Endothelial cell of umbilical vein (primary cell): ENCODE results near the gene PRDM16. TPM values are rescaled to one million over a fixed set of nuclear protein-coding genes. Genes with fewer than 3 reads are reported as not detected.

Experiments used
- BruUV-seq: library from RNA; stranded (reverse); fragments of 400-500 nt; replicated peaks from 2 replicates; lab custom pipeline; 2021; lab: Mats Ljungman, UMichigan
- CTCF ChIA-PET: fragments of 300-600, 350-600 bp; sonication (Branson Sonifier 250); formaldehyde crosslinking; loops from one replicate; lab custom pipeline; 2021; ENCODE audit warnings: antibody characterized with exemption, inconsistent platforms; lab: Charles Lee
- POLR2A ChIA-PET: fragments of 300-600, 350-600 bp; sonication (Branson Sonifier 250); formaldehyde crosslinking; loops from one replicate; lab custom pipeline; 2021; ENCODE audit warnings: antibody characterized with exemption, inconsistent platforms; lab: Charles Lee
- DNase-seq: peaks from one replicate; pipeline ENCODE4 v3.0.0-alpha.2; 2011; ENCODE audit warnings: low read depth, low spot score
- FAIRE-seq: peaks from 2 replicates; lab custom pipeline; 2011; peaks lifted over from hg19 to GRCh38; lab: Jason Lieb, UNC
- H2AFZ ChIP-seq: 2 replicates; pipeline ENCODE4 v1.6.0; 2012; ENCODE audit warnings: low read depth, low read length, control low read depth, inconsistent platforms
- H3K27ac ChIP-seq: 2 replicates; pipeline ENCODE4 v1.5.1; 2011; ENCODE audit warnings: low read depth, mild to moderate bottlenecking, control low read depth, low read length, moderate library complexity; ENCODE audit not compliant: insufficient read depth
- H3K27me3 ChIP-seq, 2 experiments: 2 replicates each; pipeline versions ENCODE4 v1.6.0 to v1.6.1; 2011; ENCODE audit warnings: low read length in 2 of 2, mixed read lengths in 1 of 2; ENCODE audit not compliant: control insufficient read depth in 2 of 2, insufficient read depth in 2 of 2
- H3K36me3 ChIP-seq, 2 experiments: 2 replicates in 1 of 2; 3 replicates in 1 of 2; pipeline ENCODE4 v1.5.1; 2011; ENCODE audit warnings: low read length in 2 of 2, mild to moderate bottlenecking in 1 of 2, moderate library complexity in 1 of 2; ENCODE audit not compliant: control insufficient read depth in 2 of 2, insufficient read depth in 2 of 2; ENCODE audit errors: extremely low read depth in 1 of 2
- H3K4me1 ChIP-seq: 3 replicates; pipeline ENCODE4 v1.5.1; 2011; ENCODE audit warnings: mild to moderate bottlenecking, low read length; ENCODE audit not compliant: control insufficient read depth, insufficient read depth; ENCODE audit errors: extremely low read depth
- H3K4me2 ChIP-seq: 2 replicates; pipeline ENCODE4 v1.6.1; 2011; ENCODE audit warnings: low read length, control low read depth, mixed read lengths; ENCODE audit not compliant: insufficient read depth
- H3K4me3 ChIP-seq, 3 experiments: fragments of 200-600 bp in 1 of 3; sonication (generic), shearing (Covaris generic) in 1 of 3; replicated peaks in 1 of 3; 2 replicates each; pipeline ENCODE4 v1.5.1; 2011 to 2016; ENCODE audit warnings: control low read depth in 3 of 3, low read length in 3 of 3, mild to moderate bottlenecking in 2 of 3, inconsistent platforms in 1 of 3, low read depth in 1 of 3, moderate library complexity in 1 of 3; ENCODE audit not compliant: insufficient read depth in 1 of 3
- H3K79me2 ChIP-seq: 2 replicates; pipeline ENCODE4 v1.6.0; 2012; ENCODE audit warnings: low read length, inconsistent platforms; ENCODE audit not compliant: control insufficient read depth, insufficient read depth
- H3K9ac ChIP-seq: replicated peaks from 2 replicates; pipeline ENCODE3; 2011; ENCODE audit warnings: low read length, control low read depth; ENCODE audit not compliant: insufficient read depth; ENCODE audit errors: extremely low read depth
- H3K9me1 ChIP-seq: replicated peaks from 3 replicates; pipeline ENCODE4 v1.6.0; 2011; ENCODE audit warnings: mild to moderate bottlenecking, low read length; ENCODE audit not compliant: control insufficient read depth, insufficient read depth; ENCODE audit errors: extremely low read depth
- H3K9me3 ChIP-seq: replicated peaks from 2 replicates; pipeline ENCODE4 v1.5.1; 2012; ENCODE audit warnings: low read length, inconsistent platforms; ENCODE audit not compliant: control insufficient read depth, insufficient read depth
- H4K20me1 ChIP-seq: replicated peaks from 2 replicates; pipeline ENCODE3; 2011; ENCODE audit warnings: mild to moderate bottlenecking, low read length; ENCODE audit not compliant: control insufficient read depth, insufficient read depth; ENCODE audit errors: extremely low read depth
- CTCF ChIP-seq, 2 donors: IDR thresholded peaks; 1 replicate in 1 of 2; 2 replicates in 1 of 2; pipeline ENCODE4 v1.5.1; 2011; ENCODE audit warnings: low read length in 2 of 2, mild to moderate bottlenecking in 2 of 2, moderate library complexity in 2 of 2, control low read depth in 1 of 2, inconsistent platforms in 1 of 2, low read depth in 1 of 2; ENCODE audit not compliant: insufficient read depth in 1 of 2; ENCODE audit errors: extremely low read depth in 1 of 2
- EZH2 ChIP-seq: IDR thresholded peaks from 2 replicates; pipeline ENCODE4 v1.6.1; 2012; ENCODE audit warnings: borderline replicate concordance, low read depth, mild to moderate bottlenecking, moderate library complexity, low read length, inconsistent platforms; ENCODE audit not compliant: severe bottlenecking
- FOS ChIP-seq: IDR thresholded peaks from 2 replicates; pipeline ENCODE4 v1.6.1; 2011; ENCODE audit warnings: mild to moderate bottlenecking, low read length, moderate library complexity, borderline replicate concordance; ENCODE audit not compliant: insufficient read depth
- GATA2 ChIP-seq: IDR thresholded peaks from 2 replicates; pipeline ENCODE4 v1.7.0; 2011; ENCODE audit warnings: low read depth, mild to moderate bottlenecking, moderate library complexity, mixed read lengths, low read length; ENCODE audit not compliant: insufficient read length, insufficient read depth
- JUN ChIP-seq: IDR thresholded peaks from 2 replicates; pipeline ENCODE4 v1.6.1; 2011; ENCODE audit warnings: borderline replicate concordance, low read depth; ENCODE audit not compliant: insufficient read length, insufficient read depth
- MAX ChIP-seq: IDR thresholded peaks from 2 replicates; pipeline ENCODE4 v1.6.1; 2011; ENCODE audit not compliant: insufficient read depth, insufficient read length
- MYC ChIP-seq: IDR thresholded peaks from one replicate; pipeline ENCODE4 v1.6.1; 2011; ENCODE audit warnings: mild to moderate bottlenecking, low read depth, low read length
- POLR2A ChIP-seq: IDR thresholded peaks from 2 replicates; pipeline ENCODE4 v1.6.1; 2012; ENCODE audit warnings: low read depth, mild to moderate bottlenecking, control low read depth, low read length
- POLR2AphosphoS5 ChIP-seq: IDR thresholded peaks from 2 replicates; pipeline ENCODE4 v1.6.1; 2012; ENCODE audit warnings: low read depth, mild to moderate bottlenecking, control low read depth, low read length, moderate library complexity; ENCODE audit not compliant: insufficient read depth
- dilution Hi-C: fragments of 300-500 bp; cut with MboI; formaldehyde crosslinking; loops from one replicate; pipeline ENCODE4 v1.15.0; 2019; ENCODE audit warnings: low sequenced_read_pairs; ENCODE audit not compliant: extremely low pct_ligation_motif_present
- intact Hi-C: fragments of 100-400 bp; cut with micrococcal nuclease; formaldehyde crosslinking; loops from one replicate; pipeline ENCODE4 v1.10.0; 2022
- polyA plus RNA-seq, 4 experiments: library from polyadenylated mRNA; depleted of rRNA in 3 of 4; stranded (reverse) in 3 of 4; unstranded in 1 of 4; fragments of >200 nt; gene quantifications; 2 replicates each; pipeline versions ENCODE4 v1.2.1 to v1.2.3, GENCODE V29; 2011 to 2012; ENCODE audit warnings: missing spikeins in 1 of 4
- total RNA-seq: library from RNA; stranded (reverse); gene quantifications from 2 replicates; pipeline ENCODE4 v1.2.3, GENCODE V29; 2021

Gene PRDM16
- total and polyA plus RNA-seq, 2 donors (not counting 3 experiments of a cell fraction or from before 2014, with no cell fraction given): not detected

- TF ChIP-seq POLR2A (no peak), POLR2AphosphoS5 (no peak)
- intact Hi-C loops: no loop called here
- Histone ChIP-seq H3K36me3 (no peaks in the 10 kb centered on the region), H3K27ac (no peak overlapping the region), H3K9me1 (no peaks in the 10 kb centered on the region), H3K79me2 (no peaks in the 10 kb centered on the region), H3K4me3 (no peak overlapping the region), H3K9me3 (no peaks in the 10 kb centered on the region), H3K4me1 (no peaks in the 10 kb centered on the region), H4K20me1 (no peaks in the 10 kb centered on the region), H3K4me2 (no peak overlapping the region), H3K9ac (no peak overlapping the region), H3K27me3 (no peaks in the 10 kb centered on the region), H2AFZ (no peak overlapping the region)
- DNase-seq: no peak
- dilution Hi-C loops: no loop called here
- BruUV-seq: no TSS peak
- POLR2A ChIA-PET: no interaction called here
- CTCF ChIA-PET: no interaction called here
- FAIRE-seq: no peak
These were observed 160.2 kb downstream of the PRDM16 start for GRCh38 chr1:3229081-3229725.

GRCh38 chr1:3230553-3230952 lies 161.6 kb downstream of the PRDM16 start:
- no peaks in the 10 kb centered on the region for H3K79me2 ChIP-seq
- no peak overlapping the region for H2AFZ ChIP-seq
- no peaks in the 10 kb centered on the region for H3K4me1 ChIP-seq
- no peak overlapping the region for H3K4me2 ChIP-seq
- DNase-seq (no peak), FAIRE-seq (no peak)
- BruUV-seq: no TSS peak
- H3K9ac ChIP-seq: no peak overlapping the region
- ChIA-PET CTCF (no interaction called here), POLR2A (no interaction called here)
- no peak overlapping the region for H3K27ac ChIP-seq
- no peaks in the 10 kb centered on the region for H4K20me1 ChIP-seq
- no peaks in the 10 kb centered on the region for H3K9me3 ChIP-seq
- H3K36me3 ChIP-seq: no peaks in the 10 kb centered on the region
- TF ChIP-seq EZH2: no peak
- TF ChIP-seq JUN: no peak
- TF ChIP-seq GATA2: no peak
- no peak for TF ChIP-seq CTCF (IDR thresholded peaks at IDR 0.05; ENCODE audit: extremely low read depth in 1 of 2, insufficient read depth in 1 of 2, low read depth in 1 of 2, low read length in 2 of 2)
- no peak for TF ChIP-seq MYC
- no peak for TF ChIP-seq FOS
- TF ChIP-seq MAX: no peak
- TF ChIP-seq POLR2A: no peak
- no peak for TF ChIP-seq POLR2AphosphoS5
- no peaks in the 10 kb centered on the region for H3K9me1 ChIP-seq
- dilution Hi-C loops (no loop called here), intact Hi-C loops (no loop called here)
- no peaks in the 10 kb centered on the region for H3K27me3 ChIP-seq
- no peak overlapping the region for H3K4me3 ChIP-seq
